ENCODE results near the gene HK1.

- TF ChIP-seq CTCF (IDR thresholded peaks at IDR 0.05; ENCODE audit: low read depth, low read length) (no peak), EZH2phosphoT487 (IDR thresholded peaks at IDR 0.05; ENCODE audit: low read depth) (no peak)
Observed at GRCh38 chr10:69382382-69383117, 104.3 kb downstream of the HK1 start.
